ENCODE measurements around the gene F2.
A peak's percentile ranks its signal among the peaks of the same experiment; 100 is the strongest.

Gene F2

GRCh38 chr11:46686886-46687795 lies 31.9 kb upstream of the F2 start:
- H3K4me3 ChIP-seq (replicated peaks; ENCODE audit: low read depth, low read length), result no peak overlapping the region
- peak; percentile 86 for DNase-seq (ENCODE audit: low read depth)
- no peak for TF ChIP-seq CTCF (IDR thresholded peaks at IDR 0.05; ENCODE audit: low read length, missing control alignments)

GRCh38 chr11:46690702-46691101 lies 28.3 kb upstream of the F2 start:
- TF ChIP-seq CTCF (IDR thresholded peaks at IDR 0.05; ENCODE audit: low read length, missing control alignments), result no peak
- no peak for DNase-seq (ENCODE audit: low read depth)
- no peak overlapping the region for H3K4me3 ChIP-seq (replicated peaks; ENCODE audit: low read depth, low read length)

GRCh38 chr11:46692450-46692849 lies 26.6 kb upstream of the F2 start:
- no peak for DNase-seq (ENCODE audit: low read depth)
- H3K4me3 ChIP-seq (replicated peaks; ENCODE audit: low read depth, low read length), result no peak overlapping the region
- TF ChIP-seq CTCF (IDR thresholded peaks at IDR 0.05; ENCODE audit: low read length, missing control alignments), result no peak

- no peak for DNase-seq (ENCODE audit: low read depth)
- no peak for TF ChIP-seq CTCF (IDR thresholded peaks at IDR 0.05; ENCODE audit: low read length, missing control alignments)
- H3K4me3 ChIP-seq (replicated peaks; ENCODE audit: low read depth, low read length), result no peak overlapping the region
Observed at GRCh38 chr11:46693597-46694012, 25.4 kb upstream of the F2 start.

GRCh38 chr11:46694072-46694471 lies 24.9 kb upstream of the F2 start:
- no peak for DNase-seq (ENCODE audit: low read depth)
- H3K4me3 ChIP-seq (replicated peaks; ENCODE audit: low read depth, low read length), result no peak overlapping the region
- TF ChIP-seq CTCF (IDR thresholded peaks at IDR 0.05; ENCODE audit: low read length, missing control alignments), result no peak

GRCh38 chr11:46694607-46695006 lies 24.4 kb upstream of the F2 start:
- no peak for DNase-seq (ENCODE audit: low read depth)
- TF ChIP-seq CTCF (IDR thresholded peaks at IDR 0.05; ENCODE audit: low read length, missing control alignments), result no peak
- no peak overlapping the region for H3K4me3 ChIP-seq (replicated peaks; ENCODE audit: low read depth, low read length)

All from fibroblast of pulmonary artery (primary cell).